Activated CD8-positive, alpha-beta memory T cell treated with anti-CD3 and anti-CD28 coated beads, Interleukin-2, amount 50 U/mL, for 24 hours (primary cell): Measurements from ENCODE around the gene DENND2C.

Experiments used
- DNase-seq: peaks from one replicate; pipeline ENCODE4 v3.0.0-alpha.2; 2020; ENCODE audit errors: extremely low read depth

Gene DENND2C, protein sequence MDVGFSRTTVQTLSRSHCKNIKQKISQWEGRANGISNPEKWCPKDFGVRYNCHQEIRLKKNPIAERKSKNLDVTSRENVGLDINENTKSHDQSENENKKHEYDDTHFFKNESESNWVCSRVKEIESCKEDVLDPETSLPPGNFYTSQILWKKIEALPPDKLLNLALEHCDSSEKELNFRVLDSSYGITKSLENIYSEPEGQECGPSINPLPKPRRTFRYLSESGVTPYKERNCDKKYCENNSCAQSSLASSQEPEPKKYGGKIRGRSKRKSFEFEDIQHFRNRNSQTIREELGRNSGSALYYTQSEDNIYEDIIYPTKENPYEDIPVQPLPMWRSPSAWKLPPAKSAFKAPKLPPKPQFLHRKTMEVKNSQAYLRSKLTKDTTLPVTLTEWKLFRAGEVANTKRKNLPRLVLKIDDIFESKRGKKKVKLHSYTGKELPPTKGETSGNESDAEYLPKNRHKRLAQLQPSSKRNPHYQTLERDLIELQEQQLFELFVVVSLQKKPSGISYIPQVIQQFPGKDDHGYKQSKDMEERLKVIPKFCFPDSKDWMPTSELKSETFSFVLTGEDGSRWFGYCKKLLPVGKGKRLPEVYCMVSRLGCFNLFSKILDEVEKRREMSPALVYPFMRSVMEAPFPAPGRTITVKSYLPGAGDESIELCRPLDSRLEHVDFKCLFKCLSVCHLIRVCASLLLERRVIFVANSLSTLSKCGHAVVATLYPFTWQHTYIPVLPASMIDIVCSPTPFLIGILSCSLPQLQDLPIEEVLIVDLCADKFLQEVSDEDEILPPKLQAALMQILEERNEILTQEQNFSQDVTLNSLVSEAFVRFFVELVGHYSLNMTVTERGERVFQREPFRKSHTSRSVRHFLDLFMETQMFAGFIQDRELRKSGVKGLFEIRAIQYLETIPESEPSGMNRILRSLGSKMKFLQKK

DNA sequence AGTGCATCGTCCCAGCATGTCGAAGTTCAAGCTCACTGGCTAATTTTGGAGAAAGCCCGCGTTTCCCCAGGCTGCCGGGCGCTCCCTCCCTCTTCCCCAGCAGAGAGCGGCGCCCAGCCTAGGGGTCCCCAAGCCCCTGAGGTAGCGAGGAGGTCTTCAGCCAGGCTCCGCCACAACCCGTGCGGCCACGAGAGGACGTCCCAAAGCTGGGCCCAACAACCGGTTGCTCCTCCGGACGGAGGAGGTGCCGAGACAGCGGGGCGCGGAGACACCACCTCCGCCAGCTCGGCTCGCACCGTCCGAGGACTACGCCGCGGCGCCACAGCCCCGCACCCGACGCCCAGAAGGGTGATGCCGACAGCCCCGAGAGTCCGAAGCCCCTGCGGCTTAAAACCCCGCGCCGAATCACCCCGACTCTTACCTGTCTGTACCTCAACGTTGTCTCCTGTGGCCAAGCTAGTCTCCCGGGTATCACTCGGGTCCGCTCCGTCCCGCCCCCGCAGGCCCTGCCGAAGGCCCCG, at the start of gene DENND2C:
Gene DENND2C, minus strand, starts transcription at position 488 of the 521 bp plus-strand sequence. CDS start 44,065 bp downstream, outside the sequence.
- DNase-seq = peak; percentile 63

DNA sequence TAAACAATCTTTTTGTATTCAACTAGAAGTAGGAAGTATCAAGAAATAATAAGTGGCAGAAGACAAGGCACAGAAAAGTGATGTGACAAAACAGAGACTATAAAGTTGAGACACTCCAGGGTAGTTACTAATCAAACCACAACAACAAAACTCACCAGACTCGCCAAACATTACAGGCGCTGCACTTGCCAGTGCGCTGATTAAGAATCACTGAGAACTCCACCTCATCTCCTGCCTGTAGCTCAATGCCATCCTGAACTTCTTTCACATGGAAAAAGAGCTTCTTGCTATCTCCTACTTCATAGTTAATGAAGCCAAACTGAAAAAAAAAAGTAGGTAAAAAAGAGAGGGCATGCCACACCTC, 49.6 kb upstream of the DENND2C start:
- no peak for DNase-seq

DNA sequence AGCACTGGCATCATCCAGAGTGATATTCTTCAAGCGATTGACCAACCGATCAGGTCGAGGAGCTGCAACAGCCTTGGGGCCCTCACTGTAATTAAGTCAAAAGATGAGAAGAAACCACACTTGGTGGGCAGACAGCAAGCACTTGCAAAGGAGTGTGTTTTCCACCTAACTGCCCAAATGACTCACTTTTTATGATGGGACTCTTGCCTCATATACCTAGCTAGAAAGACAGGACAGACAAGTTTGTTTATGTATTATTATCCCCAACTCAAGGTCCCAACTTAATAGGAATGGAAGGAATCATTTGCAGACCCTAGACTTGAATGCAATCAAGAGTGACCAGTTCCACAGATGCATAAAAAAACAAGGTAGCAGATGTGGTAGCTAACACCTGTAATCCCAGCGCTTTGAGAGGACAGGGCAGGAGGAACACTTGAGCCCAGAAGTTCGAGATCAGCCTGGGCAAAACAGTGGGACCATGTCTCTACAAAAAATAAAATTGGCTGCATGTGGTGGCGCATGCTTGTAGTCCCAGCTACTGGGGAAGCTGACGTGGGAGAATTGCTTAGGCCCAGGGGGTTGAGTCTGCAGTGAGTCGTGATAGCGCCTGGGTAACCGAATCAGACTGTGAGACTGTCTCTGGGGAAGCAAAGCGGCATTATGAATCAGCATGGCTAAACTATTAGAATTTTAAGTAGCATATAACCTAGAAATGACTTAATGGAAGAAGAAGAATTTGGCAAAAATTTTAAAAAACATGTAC, 49.0 kb upstream of the DENND2C start:
- no peak for DNase-seq

DNA sequence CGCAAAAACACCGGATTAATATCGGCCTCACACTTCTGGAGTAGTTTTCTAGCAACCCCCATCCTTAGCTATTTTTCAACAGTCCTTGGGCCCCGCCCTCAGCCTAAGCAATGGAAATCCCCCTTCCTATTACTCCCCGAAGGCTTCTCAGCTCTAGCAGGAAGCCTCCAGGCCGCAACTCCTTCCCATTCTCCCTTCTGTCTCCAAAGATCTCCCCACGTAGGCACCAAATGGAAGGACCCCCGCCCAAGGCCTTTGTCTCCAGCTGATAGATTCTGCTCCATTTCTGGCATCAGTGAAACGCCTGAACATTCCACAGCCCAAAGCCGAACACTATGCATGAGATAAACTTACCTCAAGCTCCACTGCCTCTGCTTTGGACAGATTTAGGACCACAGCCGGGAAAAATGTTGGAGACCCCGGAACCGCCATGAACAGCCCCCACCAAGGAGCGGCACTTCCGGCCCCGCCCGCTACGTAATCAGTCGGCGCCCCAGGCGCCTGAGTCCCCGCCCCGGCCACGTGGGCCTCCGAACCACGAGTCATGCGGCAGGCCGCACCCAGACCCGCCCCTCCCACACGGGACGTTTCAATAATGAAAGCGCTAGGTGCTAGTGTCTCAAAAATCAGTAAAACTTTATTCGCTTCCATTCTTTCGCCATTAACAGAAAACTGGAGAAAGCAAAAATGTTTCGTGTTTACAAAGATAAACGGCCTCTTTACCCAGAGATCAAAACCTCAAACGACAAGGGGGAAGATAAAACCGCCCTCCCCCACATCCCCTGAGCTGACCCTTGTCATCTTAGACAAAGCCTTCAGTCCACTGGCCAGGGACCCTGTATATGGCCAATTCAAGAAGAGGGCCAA, 46.7 kb upstream of the DENND2C start, which contains the start of gene NRAS:
Gene NRAS, minus strand, starts transcription at position 468 of the 867 bp plus-strand sequence. CDS start 611 bp downstream, outside the sequence.
- DNase-seq = peak; percentile 86

DNA sequence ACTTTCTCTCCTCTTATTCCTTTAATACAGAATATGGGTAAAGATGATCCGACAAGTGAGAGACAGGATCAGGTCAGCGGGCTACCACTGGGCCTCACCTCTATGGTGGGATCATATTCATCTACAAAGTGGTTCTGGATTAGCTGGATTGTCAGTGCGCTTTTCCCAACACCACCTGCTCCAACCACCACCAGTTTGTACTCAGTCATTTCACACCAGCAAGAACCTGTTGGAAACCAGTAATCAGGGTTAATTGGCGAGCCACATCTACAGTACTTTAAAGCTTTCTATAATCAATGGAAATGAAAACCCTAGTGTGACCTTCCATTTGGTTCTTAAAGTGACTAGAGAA, 46.1 kb upstream of the DENND2C start:
- DNase-seq = no peak

DNA sequence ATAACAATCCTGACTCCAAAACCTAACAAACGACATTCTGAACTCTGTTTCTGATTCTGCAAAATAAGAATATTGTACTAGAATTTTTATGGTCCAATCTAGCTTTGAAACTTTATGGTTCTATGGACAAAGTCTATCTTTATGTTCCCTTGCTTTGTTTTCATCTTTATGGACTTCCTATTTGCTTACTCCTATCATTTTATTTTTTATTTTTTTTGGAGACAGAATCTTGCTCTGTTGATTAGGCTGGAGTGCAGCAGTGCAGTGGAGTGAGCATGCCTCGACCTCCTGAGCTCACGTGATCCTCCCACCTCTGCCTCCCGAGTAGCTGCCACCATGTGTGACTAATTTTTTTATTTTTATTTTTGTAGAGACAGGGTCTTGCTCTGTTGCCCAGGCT, 43.1 kb upstream of the DENND2C start:
- no peak for DNase-seq

DNA sequence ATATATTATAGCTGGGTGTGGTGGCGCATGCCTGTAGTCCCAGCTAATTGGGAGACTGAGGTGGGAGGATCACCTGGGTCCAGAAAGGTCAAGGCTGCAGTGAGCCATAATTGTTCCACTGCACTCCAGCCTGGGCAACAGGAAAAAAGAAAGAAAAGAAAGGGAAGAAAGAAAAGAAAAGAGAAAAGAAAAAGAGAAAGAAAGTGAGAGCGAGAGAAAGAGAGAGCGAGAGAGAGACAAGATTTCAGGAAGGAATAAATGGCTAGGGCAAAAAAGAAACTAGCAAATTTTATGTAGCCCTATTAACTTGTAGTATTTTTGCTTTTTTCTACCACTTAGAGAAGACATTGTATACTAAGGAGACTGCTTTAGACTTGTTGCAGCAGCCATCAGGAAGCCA, 40.5 kb upstream of the DENND2C start:
- no peak for DNase-seq

DNA sequence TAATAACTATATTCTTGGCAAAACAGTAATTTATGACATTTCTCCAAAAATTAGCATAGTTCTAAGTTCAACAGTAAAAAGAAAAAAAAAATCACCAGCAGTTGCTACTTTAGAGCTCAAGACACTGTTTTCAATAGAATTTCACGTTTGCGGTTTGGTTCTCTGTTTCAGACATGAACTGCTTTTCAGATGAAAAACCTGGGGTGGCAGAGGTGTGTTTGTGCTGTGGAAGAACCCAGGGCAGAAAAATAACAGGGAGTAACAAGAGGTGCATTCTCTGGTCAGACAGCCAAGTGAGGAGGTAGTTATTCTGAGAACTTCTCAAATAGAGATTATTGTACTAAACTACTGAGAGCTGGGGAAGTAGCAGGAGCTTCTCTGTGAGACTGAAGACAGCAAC, 37.8 kb upstream of the DENND2C start:
- no peak for DNase-seq

DNA sequence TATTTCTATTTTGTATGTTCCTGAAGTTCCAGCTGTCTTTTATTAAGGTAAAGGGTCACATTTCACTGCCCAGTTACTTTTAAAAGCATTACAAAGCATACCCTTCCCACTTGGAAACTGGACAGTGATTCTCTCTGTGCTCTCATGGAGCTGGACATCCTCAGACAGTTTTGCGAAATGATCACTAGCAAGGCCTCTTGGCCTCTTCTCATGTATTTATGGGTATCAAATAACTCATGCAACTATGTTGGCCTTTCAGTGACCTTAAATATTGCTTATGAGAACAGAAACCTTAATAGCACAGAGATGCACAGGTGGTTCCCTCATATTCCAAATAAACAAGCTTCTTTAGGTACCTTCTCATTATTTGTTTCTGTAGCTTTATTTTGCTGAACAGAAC, 33.4 kb upstream of the DENND2C start:
- no peak for DNase-seq

DNA sequence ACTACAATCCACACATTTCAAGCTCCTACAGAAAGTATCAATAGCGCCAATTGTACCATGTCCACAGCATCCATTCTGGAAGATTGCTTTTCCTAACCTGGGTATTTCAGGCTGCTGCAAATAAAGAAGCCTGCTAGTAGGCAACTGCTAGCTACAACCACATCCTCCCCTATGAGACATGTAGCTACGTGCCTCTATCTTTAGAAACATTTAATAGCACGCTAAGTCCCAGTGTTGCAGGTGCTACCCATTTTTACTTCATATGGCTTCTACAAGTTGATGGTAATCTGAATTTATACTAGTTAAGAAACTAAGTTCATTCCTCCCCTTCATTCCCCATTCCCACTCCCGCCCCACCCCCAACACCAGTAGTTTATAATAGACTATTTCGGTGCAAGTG, 32.9 kb upstream of the DENND2C start:
- DNase-seq = no peak

DNA sequence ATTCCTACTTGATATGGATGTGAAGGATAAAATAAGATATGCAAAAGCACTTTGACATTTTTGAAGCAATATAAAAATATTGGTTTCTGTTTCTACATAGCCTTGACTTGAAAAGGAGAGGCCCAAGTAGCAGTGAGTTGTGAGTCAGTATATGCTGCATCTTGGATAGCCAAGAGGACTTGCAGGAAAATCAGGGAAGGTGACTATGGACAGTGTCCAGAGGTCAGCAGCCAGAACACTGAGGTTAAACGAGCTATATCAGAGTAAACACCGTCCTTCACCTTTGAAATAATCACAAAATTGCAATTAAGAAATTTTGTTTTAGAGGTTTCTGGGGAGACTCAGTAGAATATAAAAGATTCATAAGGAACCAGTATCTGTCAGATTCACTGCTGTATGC, 32.1 kb upstream of the DENND2C start:
- no peak for DNase-seq

DNA sequence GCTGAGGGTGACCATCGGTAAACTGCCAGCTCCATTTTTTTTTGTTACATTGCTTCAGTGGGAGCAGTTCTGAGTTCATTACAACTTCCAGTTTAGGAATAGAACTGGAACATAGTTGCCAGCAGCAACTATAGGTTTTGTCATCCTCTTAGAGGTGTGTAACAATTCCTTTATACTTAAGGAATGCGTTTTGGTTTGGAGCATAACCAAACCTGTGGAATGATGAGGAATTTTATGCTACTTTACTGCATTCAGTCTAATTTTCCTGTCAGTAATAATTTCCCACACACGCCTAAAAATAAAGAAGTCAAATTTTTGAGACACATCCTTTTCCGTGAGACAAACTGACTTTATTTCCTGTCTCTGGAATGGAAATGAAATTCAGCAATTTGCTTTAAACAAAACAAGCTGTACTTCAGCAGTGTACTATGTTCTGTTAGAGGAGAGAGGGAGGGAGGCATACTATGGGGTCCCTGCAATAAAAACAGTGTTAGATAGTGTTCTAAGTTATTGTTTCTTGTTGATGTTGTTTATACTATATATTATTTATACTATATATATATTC, 30.3 kb upstream of the DENND2C start:
- no peak for DNase-seq

DNA sequence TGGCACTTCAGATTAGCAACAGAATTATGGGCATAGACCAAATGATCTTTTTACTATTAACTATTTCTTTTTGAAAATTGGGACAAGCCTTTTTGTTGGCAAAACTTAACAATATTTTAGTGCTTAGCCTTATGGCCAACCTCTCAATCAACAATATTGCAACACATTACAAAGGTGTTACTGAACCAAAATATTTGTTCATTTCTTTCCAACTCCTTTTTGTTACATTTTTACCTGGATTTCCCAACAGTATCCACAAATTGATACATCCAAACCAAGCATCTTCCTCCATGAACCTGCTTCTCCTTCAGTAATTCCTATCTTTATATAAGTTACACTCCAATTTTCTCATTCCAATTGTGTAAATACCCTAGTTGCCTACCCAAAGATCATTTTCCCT, 27.0 kb upstream of the DENND2C start:
- no peak for DNase-seq

DNA sequence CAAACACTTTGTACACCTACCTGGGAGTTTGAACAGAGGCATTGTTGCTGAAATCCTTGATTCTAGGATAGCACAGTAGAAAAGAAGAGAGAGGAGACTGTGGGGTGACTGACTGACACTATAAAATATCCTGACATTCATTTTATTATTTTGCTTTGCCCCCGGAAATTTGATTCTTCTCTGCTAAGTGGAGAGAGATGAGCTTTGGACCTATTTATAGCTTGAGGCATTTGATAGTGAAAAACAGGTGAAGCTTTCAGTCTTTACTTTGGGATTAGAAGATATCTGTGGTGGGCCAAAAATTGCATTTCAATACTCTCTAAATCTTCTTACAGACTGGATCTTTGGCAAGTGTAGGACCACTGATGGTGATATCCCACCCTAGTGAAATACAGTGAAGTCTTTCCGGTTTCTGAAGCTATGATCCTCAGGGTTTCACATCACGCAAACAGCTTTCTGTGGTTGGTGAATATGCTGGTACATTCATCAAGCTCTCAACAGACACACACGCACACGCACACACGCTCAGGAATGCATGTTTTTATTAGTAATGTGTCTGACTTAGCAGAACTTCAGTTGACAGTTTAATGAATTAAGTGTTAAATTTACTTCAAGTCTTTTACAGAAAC, 25.7 kb upstream of the DENND2C start, which contains the start of gene AMPD1:
Gene AMPD1, minus strand, starts transcription at position 117 of the 629 bp plus-strand sequence. Its CDS starts 75 bp downstream, at position 42.
- no peak for DNase-seq

DNA sequence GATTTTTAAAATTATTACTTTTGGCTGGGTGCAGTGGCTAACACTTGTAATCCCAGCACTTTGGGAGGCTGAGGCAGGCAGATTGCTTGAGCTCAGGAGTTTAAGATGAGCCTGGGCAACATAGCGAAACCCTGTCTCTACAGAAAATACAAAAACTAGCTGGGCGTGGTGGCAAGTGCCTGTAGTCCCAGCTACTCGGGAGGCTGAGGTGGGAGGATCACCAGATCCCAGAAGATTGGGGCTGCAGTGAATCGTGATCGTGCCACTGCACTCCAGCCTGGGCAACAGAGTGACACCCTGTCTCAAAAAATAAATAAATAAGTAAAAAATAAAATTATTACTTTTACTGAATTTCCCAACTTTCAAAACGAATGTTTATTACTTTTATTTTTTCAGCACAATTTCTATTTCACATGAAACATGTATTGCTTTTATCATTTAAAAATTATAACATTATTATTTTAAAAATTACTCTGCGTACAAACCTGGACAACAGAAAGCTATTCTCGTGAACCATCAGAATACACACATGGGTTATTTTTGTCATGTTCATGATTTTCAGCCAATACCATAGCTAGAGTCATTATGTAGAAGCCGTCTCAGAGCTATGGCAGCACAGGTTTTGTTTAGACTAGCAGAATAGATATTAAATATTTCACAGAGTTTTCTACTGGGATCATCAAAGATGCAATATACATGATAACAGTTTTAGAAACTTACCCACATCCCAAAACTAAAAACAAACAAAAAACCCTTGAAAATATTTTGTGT, 24.9 kb upstream of the DENND2C start:
- no peak for DNase-seq

DNA sequence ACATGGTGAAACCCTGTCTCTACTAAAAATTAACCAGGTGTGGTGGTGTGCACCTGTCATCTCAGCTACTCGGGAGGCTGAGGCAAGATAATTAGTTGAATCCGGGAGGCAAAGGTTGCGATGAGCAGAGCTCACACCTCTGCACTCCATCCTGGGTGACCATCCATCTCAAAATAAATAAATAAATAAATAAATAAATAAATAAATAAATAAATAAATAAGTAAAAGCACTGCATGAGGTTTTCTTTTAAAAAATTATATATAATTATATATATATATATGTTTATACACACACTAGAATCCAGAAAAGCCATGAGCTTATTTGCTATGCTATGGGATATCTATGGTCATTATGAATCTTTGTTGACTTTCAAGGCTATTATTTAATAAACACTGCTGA, 23.1 kb upstream of the DENND2C start:
- no peak for DNase-seq

DNA sequence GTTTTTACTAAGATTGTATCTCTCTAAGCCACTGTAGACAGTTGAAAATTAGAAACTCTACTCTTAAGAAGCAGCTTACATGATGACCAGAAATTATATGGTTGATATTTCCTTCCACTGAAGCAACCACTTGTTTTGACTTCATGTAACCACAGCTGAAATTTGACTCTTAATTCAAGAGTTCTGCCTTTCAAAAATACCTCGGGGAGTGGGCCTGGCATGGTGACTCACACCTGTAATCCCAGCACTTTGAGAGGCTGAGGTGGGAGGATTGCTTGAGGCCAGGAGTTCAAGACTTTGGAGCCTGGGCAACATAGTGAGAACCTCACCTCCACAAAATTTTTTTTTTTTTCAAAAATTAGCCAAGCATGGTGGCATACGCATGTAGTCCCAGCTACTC, 21.2 kb upstream of the DENND2C start:
- DNase-seq = no peak

DNA sequence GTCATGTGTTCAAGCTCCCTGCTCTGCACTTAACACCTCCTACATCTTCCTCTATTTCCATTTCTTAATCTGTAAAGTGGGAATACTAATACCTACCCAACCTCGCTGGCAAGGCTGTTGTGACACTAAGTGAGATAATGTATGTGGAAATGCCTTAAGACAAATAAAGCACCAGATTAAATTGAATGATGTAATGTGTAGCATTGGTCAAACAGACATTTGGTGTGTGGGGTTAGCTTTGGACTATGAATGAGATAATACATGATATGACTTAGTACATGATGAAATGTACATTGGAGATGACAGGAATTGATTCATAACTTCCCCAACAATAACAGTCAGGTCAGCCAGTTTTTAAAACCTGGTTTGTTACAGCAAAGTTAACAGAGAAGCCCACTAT, 20.3 kb upstream of the DENND2C start:
- DNase-seq = no peak

DNA sequence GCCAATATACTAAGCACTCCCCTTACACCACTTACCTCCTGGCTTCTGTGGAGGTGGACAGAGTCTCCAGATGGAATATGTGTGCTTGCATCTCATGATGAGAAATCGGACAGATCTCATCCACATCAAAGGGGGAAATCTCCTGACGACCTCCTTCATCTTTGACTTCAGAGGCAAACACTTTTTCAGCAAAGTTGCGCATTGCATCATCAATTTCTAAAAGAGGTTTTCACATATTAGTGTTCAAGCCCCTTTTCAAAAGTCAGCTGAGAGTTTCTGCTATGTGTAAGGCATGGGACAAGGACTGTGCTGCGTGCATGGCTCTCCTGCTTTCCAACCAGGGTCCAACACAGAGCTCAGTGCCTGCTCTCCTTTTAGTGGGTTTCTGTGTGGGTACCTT, 18.7 kb upstream of the DENND2C start:
- DNase-seq = no peak
